GM19351 (cell line): ENCODE measurements around the gene ZNF423.

ENCODE experiments used
- ATAC-seq: cut with Tn5 transposase; IDR thresholded peaks from one replicate; pipeline ENCODE4 v1.9.1; 2021; ENCODE audit warnings: mild to moderate bottlenecking, moderate library complexity; ENCODE audit not compliant: unreplicated experiment

ZNF423 gene

GRCh38 chr16:49608098-49608497 is 247.8 kb downstream of the ZNF423 start:
- no peak for ATAC-seq

DNA sequence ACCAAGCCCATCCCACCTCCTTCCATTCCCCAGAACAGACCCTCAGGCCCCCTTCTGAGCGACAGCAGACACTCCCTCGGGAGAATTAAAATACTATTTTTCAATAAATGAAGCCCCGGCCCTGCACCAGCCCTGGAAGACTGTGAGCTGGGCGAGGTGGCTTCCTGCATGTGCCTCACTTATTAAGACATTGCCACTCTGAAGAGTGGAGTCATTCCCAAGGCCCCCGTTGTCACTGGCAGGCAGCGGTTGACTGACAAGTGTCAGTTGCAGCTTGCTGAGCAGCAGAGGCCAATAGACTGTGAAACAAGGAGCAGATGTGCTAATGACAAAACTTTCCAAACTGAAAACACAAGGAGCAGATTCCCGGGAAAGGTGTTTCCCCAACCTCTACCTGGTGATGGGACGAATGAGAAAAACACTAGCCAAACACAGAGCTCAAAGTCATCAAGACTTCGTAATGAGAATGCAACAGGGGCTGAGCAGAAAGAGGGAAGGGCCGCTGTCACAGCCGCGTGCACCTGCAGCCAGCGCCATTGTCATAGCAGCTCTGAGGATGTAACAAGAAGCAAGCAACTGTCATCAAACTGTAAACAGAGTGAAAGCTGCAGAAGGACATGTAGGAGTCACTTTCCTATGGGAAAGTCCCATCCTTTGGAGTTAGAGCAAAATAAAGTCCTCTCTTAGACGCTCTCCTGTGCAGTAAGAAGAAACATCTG is 250.2 kb downstream of the ZNF423 start:
- ATAC-seq = no peak

GRCh38 chr16:49604602-49605001 is 251.3 kb downstream of the ZNF423 start:
- ATAC-seq = no peak

DNA sequence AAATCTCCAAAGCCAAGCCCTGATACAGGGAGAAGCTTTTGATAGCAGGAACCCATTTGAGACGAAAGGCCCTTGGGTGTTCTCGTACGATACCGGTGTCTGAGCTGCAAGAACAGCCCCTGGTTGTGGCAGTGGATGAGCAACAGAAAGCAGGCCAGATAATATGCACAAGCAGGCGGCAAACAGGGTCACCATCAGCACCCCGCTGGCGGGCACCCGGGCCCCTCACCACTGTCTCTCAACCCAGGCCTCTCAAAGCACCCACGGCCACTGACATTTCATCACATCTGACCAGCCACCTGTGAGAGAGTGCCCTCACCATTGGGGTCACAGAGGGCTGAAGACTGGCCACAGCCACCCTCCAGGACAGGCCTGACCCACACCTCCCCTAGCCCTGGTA is 252.0 kb downstream of the ZNF423 start:
- ATAC-seq = no peak

- no peak for ATAC-seq
Measured at GRCh38 chr16:49602976-49603310, 253.0 kb downstream of the ZNF423 start.

DNA sequence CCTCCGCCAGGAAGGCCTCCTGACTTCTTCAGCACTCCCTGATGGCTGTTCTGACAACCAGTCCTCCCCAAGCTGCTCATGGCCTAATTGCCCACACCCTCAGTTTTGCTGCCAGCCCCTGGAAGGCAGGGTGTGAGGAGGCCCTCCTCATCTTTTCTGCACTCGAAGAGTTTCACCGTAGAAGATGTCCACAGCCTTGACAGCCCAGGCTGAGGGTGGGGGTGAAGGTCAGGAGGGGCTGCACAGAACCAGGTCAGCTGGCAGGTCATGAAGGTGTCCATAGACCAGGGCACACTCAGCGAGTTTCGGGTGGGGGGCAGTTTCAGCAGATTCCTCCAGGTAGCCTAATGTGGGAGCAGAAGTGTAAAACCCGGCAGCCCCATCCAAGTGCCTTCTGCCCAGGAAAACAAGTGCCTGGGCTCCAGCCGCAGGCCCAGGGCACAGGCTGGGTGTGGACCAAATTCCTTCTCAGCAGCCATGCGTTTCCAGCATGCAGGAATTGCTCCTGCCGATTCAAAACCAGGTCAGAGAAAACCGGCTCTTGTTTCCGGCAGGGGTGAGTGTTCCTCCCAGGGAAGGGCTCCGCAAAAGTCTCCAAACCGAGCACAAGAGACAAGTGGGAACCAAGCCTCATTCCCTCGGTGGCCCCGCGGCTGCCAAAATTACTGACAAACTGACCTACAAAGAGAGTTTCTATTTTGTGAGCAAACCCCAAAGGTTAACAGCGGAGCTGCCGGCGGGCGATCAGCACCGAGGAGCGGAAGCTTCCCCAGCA is 253.5 kb downstream of the ZNF423 start:
- no peak for ATAC-seq

GRCh38 chr16:49601576-49601975 is 254.3 kb downstream of the ZNF423 start:
- no peak for ATAC-seq

- ATAC-seq = no peak
Measured at GRCh38 chr16:49600976-49601375, 254.9 kb downstream of the ZNF423 start.

DNA sequence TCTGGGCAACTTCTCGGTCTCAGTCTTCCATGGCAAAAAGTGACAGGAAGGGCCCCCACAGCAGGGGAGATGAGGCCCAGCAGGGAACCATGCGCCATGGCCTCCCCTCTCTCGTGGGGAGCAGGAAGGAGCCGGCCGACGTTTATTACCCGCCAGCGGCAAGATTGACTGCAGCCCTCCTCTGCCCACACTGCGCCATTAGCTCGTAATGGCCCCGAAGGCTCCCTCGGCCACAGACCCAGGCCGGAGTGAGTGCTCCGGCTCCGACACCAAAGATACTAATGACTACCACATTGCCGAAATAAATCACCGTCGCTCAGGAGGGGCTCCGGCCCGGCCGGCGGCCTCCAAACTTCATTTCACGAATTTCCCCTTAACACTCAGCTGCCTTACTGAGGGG is 255.4 kb downstream of the ZNF423 start:
- no peak for ATAC-seq

- ATAC-seq = no peak
Measured at GRCh38 chr16:49599704-49600103, 256.2 kb downstream of the ZNF423 start.

DNA sequence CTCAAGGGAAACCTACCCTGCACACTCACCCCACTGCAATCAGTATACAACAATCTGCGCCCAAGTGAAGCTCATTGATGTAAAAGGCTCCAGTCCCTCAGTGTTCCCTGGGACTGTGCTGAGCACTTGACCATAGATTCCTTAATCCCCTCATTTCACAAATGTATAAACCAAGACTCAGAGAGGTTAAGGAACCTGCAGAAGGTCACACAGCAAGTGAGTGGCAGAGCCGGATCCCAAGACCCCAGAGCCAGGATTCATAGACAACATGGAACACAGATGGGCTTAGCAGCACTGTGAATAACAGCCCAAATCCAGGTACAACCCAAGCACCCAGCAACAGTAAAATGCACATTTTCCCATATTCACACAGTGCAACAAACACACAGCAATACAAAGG is 256.6 kb downstream of the ZNF423 start:
- no peak for ATAC-seq

DNA sequence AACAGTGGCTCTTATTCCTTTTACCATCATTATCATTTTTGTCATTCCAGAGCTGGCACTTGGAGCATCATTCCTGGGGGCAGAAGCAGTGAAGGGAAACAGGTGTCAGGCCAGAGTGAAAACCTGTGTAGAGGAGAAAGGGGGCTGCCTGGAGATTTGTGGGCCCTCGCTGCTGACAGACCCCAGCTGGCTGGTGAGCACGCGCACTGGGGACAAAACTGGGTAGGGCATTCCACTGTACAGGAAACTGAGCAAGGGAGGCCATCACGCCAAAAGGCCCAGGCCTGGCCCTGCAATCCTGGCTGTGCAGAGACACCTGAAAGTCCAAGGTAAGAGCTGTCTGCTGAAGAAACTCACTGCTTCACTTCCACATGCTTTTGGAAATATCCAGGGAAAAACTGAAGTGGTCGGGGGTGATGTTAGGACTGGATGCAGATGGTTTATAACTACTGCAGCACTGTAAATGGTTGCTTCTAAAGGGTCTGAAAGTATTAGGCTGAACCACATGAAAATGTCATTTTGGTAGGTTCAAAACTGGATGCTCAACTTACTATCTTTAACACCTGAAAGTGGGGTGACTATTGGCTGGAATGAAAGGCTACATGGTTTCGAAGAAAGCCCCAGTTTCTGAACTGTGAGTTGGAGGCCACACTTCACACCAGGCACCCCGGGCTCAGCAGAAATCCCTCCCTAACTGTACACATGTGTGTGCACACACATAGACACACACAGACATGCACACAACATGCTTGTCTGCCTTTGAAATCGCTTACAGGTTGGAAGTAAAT is 257.3 kb downstream of the ZNF423 start:
- ATAC-seq = peak; percentile 82

GRCh38 chr16:49597796-49598195 is 258.1 kb downstream of the ZNF423 start:
- ATAC-seq = no peak

DNA sequence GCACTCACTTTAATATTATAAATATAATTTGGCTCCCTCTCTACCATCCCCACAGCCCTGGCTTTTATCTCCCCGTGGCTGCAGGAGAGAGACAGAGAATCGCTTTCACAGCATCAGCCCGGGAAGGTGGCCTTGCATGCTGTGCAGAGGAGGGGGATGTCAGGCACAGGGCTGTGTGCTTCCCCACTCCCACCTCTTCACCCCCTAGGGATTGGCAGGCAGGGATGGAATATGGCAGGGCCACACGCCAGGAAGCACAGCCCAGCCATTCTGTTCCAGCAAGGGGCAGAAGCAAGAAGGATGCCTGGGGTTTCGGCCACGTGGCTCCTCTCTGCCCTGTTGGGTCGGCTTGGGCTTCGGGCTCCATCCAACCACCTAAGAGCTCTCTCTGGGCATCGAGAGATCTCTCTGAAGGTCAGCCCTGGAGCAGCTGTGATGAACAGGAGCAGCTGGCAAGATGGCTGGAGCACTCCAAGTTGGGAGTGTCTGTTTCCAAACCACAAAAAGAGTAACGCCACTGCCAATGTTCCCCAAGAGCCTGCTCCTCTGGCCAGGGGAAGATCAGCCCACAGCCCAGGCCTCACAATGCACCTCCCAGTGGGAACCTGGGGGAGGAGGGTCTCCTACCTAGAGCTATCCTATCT is 259.1 kb downstream of the ZNF423 start:
- ATAC-seq = no peak

- ATAC-seq = no peak
Measured at GRCh38 chr16:49596068-49596467, 259.8 kb downstream of the ZNF423 start.

- no peak for ATAC-seq
Measured at GRCh38 chr16:49594685-49595498, 261.0 kb downstream of the ZNF423 start.

GRCh38 chr16:49594153-49594552 is 261.8 kb downstream of the ZNF423 start:
- no peak for ATAC-seq

- ATAC-seq = no peak
Measured at GRCh38 chr16:49593424-49594040, 262.4 kb downstream of the ZNF423 start.

GRCh38 chr16:49592546-49593423 is 263.1 kb downstream of the ZNF423 start:
- ATAC-seq = peak; percentile 71
